Mucosa of rectum (tissue), 2 donors: Measurements from ENCODE around the gene HEG1.
A peak's percentile ranks its signal among the peaks of the same experiment; 100 is the strongest.

Source experiments
- H3K27ac ChIP-seq, 2 donors: one replicate each; pipeline ENCODE4 v1.7.0; 2013; ENCODE audit warnings: inconsistent platforms in 2 of 2, low read depth in 2 of 2, low read length in 2 of 2
- H3K27me3 ChIP-seq, 2 donors: one replicate each; pipeline ENCODE4 v1.7.0; 2013; ENCODE audit warnings: low read length in 2 of 2; ENCODE audit not compliant: control insufficient read depth in 2 of 2, insufficient read depth in 2 of 2
- H3K36me3 ChIP-seq, 2 donors: one replicate each; pipeline ENCODE4 v1.7.0; 2013; ENCODE audit warnings: low read length in 2 of 2; ENCODE audit not compliant: control insufficient read depth in 2 of 2, insufficient read depth in 2 of 2
- H3K4me1 ChIP-seq, 2 donors: one replicate each; pipeline ENCODE4 v1.7.0; 2013; ENCODE audit warnings: low read length in 2 of 2, mild to moderate bottlenecking in 1 of 2; ENCODE audit not compliant: control insufficient read depth in 2 of 2, insufficient read depth in 2 of 2
- H3K4me3 ChIP-seq, 2 donors: one replicate each; pipeline ENCODE4 v1.7.0; 2013; ENCODE audit warnings: low read length in 2 of 2
- H3K9ac ChIP-seq, 2 donors: one replicate each; pipeline ENCODE4 v1.7.0; 2013; ENCODE audit warnings: low read length in 2 of 2, low read depth in 1 of 2, mild to moderate bottlenecking in 1 of 2
- H3K9me3 ChIP-seq, 2 donors: one replicate each; pipeline ENCODE4 v1.7.0; 2013; ENCODE audit warnings: low read length in 2 of 2; ENCODE audit not compliant: control insufficient read depth in 2 of 2
- donor health status: healthy.
- donor health status: Normal muscosa, but diverticular disease.

The HEG1 gene

GRCh38 chr3:124973290-124973689, 82.5 kb downstream of the HEG1 start:
- Histone ChIP-seq H3K27me3 (no peaks in the 10 kb centered on the region), H3K4me3 (no peak overlapping the region), H3K4me1 (peaks cover 23 to 50% of the 10 kb centered on the region in 2 donors), H3K27ac (peak overlapping the region; percentile 84 to 96), H3K36me3 (peaks cover 0 to 9% of the 10 kb centered on the region in 2 donors), H3K9me3 (no peaks in the 10 kb centered on the region), H3K9ac (no peak overlapping the region)

GRCh38 chr3:124972457-124972856, 83.3 kb downstream of the HEG1 start:
- H3K36me3 ChIP-seq = peaks cover 0 to 9% of the 10 kb centered on the region in 2 donors
- no peaks in the 10 kb centered on the region for H3K9me3 ChIP-seq
- no peaks in the 10 kb centered on the region for H3K27me3 ChIP-seq
- H3K27ac ChIP-seq = peak overlapping the region; percentile 91 to 96
- peak overlapping the region; percentile 39 to 58 for H3K9ac ChIP-seq
- peaks cover 23 to 50% of the 10 kb centered on the region in 2 donors for H3K4me1 ChIP-seq
- H3K4me3 ChIP-seq = peak overlapping the region in 1 of 2 donors; percentile 43

GRCh38 chr3:124969963-124970722, 85.7 kb downstream of the HEG1 start:
- no peaks in the 10 kb centered on the region for H3K9me3 ChIP-seq
- H3K27ac ChIP-seq = peak overlapping the region; percentile 2 to 14
- no peak overlapping the region for H3K9ac ChIP-seq
- H3K27me3 ChIP-seq = no peaks in the 10 kb centered on the region
- no peak overlapping the region for H3K4me3 ChIP-seq
- H3K4me1 ChIP-seq = peaks cover 23 to 45% of the 10 kb centered on the region in 2 donors
- peaks cover 0 to 9% of the 10 kb centered on the region in 2 donors for H3K36me3 ChIP-seq

GRCh38 chr3:124969190-124969589, 86.6 kb downstream of the HEG1 start:
- no peaks in the 10 kb centered on the region for H3K27me3 ChIP-seq
- H3K27ac ChIP-seq = no peak overlapping the region
- no peak overlapping the region for H3K4me3 ChIP-seq
- H3K9ac ChIP-seq = no peak overlapping the region
- H3K4me1 ChIP-seq = peaks cover 15 to 40% of the 10 kb centered on the region in 2 donors
- no peaks in the 10 kb centered on the region for H3K9me3 ChIP-seq
- peaks cover 0 to 9% of the 10 kb centered on the region in 2 donors for H3K36me3 ChIP-seq

- H3K27me3 ChIP-seq = no peaks in the 10 kb centered on the region
- H3K4me1 ChIP-seq = peaks cover 15 to 39% of the 10 kb centered on the region in 2 donors
- no peak overlapping the region for H3K27ac ChIP-seq
- H3K9me3 ChIP-seq = no peaks in the 10 kb centered on the region
- peaks cover 0 to 9% of the 10 kb centered on the region in 2 donors for H3K36me3 ChIP-seq
- no peak overlapping the region for H3K9ac ChIP-seq
- no peak overlapping the region for H3K4me3 ChIP-seq
These were observed 87.8 kb downstream of the HEG1 start for GRCh38 chr3:124967964-124968363.

- Histone ChIP-seq H3K4me1 (peaks cover 13 to 38% of the 10 kb centered on the region in 2 donors), H3K27me3 (no peaks in the 10 kb centered on the region), H3K9me3 (no peaks in the 10 kb centered on the region), H3K4me3 (no peak overlapping the region), H3K27ac (no peak overlapping the region), H3K9ac (no peak overlapping the region), H3K36me3 (peaks cover 0 to 6% of the 10 kb centered on the region in 2 donors)
These were observed 89.0 kb downstream of the HEG1 start for GRCh38 chr3:124966521-124967445.

- Histone ChIP-seq H3K4me3 (no peak overlapping the region), H3K9ac (no peak overlapping the region), H3K9me3 (no peaks in the 10 kb centered on the region), H3K4me1 (peaks cover 7 to 28% of the 10 kb centered on the region in 2 donors), H3K36me3 (peaks cover 0 to 3% of the 10 kb centered on the region in 2 donors), H3K27ac (no peak overlapping the region), H3K27me3 (no peaks in the 10 kb centered on the region)
These were observed 90.4 kb downstream of the HEG1 start for GRCh38 chr3:124965413-124965812.

GRCh38 chr3:124964387-124964786, 91.4 kb downstream of the HEG1 start:
- no peak overlapping the region for H3K4me3 ChIP-seq
- no peaks in the 10 kb centered on the region for H3K36me3 ChIP-seq
- H3K9me3 ChIP-seq = no peaks in the 10 kb centered on the region
- peaks cover 10 to 22% of the 10 kb centered on the region in 2 donors for H3K4me1 ChIP-seq
- H3K27ac ChIP-seq = peak overlapping the region; percentile 46 to 75
- no peaks in the 10 kb centered on the region for H3K27me3 ChIP-seq
- peak overlapping the region in 1 of 2 donors; percentile 5 for H3K9ac ChIP-seq

GRCh38 chr3:124963755-124964154, 92.0 kb downstream of the HEG1 start:
- peak overlapping the region; percentile 46 to 75 for H3K27ac ChIP-seq
- H3K9ac ChIP-seq = peak overlapping the region in 1 of 2 donors; percentile 5
- H3K9me3 ChIP-seq = no peaks in the 10 kb centered on the region
- H3K27me3 ChIP-seq = no peaks in the 10 kb centered on the region
- H3K36me3 ChIP-seq = no peaks in the 10 kb centered on the region
- H3K4me1 ChIP-seq = peaks cover 10 to 22% of the 10 kb centered on the region in 2 donors
- H3K4me3 ChIP-seq = no peak overlapping the region
